HCT116 (cell line): Measurements from ENCODE around the gene TUT4. TPM values are rescaled to one million over a fixed set of nuclear protein-coding genes. Genes with fewer than 3 reads are reported as not detected.

Experiments used
- ATAC-seq: fragments of 200-7000 bp; cut with Tn5 transposase; 2 replicates; pipeline ENCODE4 v1.9.1; 2020; ENCODE audit warnings: mild to moderate bottlenecking, moderate library complexity
- BruUV-seq: library from RNA; stranded (reverse); fragments of 400-500 nt; replicated peaks from 2 replicates; lab custom pipeline; 2021; lab: Mats Ljungman, UMichigan
- CTCF ChIA-PET: fragments of 300-600 bp; sonication (Branson Sonifier 250); formaldehyde crosslinking; loops from one replicate; lab custom pipeline; 2021; ENCODE audit warnings: antibody characterized with exemption; lab: Charles Lee
- POLR2A ChIA-PET: fragments of 300-600, 350-600 bp; sonication (Branson Sonifier 250); formaldehyde crosslinking; loops from one replicate; lab custom pipeline; 2021; ENCODE audit warnings: antibody characterized with exemption; lab: Charles Lee
- RAD21 ChIA-PET, 2 experiments: fragments of 300-600 bp; sonication (Branson Sonifier 250); formaldehyde crosslinking; loops; one replicate each; lab custom pipeline; 2023; ENCODE audit warnings: low total read pairs in 2 of 2; ENCODE audit not compliant: uncharacterized antibody in 2 of 2, unreplicated experiment in 2 of 2, low non-redundant PET in 1 of 2; lab: Charles Lee
- DNase-seq: peaks from one replicate; pipeline ENCODE4 v3.0.0-alpha.2; 2010; ENCODE audit warnings: low read depth, low spot score
- H2AFZ ChIP-seq: fragments of 200-600 bp; shearing (Covaris generic), sonication (generic); 2 replicates; pipeline ENCODE4 v1.6.1; 2017; ENCODE audit warnings: low read depth, mixed run types, mixed read lengths, antibody characterized with exemption, low read length; ENCODE audit not compliant: poor library complexity, severe bottlenecking
- H3K27ac ChIP-seq: 2 replicates; pipeline ENCODE4 v1.5.1; 2012; ENCODE audit warnings: low read depth, low read length
- H3K27me3 ChIP-seq: fragments of 200-600 bp; sonication (generic); 2 replicates; pipeline ENCODE4 v1.6.1; 2016; ENCODE audit warnings: mixed run types, low read length, mixed read lengths; ENCODE audit not compliant: insufficient read depth
- H3K36me3 ChIP-seq, 2 experiments: fragments of 200-500 bp in 1 of 2; fragments of 200-600 bp in 1 of 2; sonication (Bioruptor generic) in 1 of 2; sonication (generic) in 1 of 2; 2 replicates each; pipeline versions ENCODE4 v1.5.1 to v1.6.1; 2014 to 2016; ENCODE audit warnings: low read length in 2 of 2, inconsistent platforms in 1 of 2, mixed read lengths in 1 of 2, mixed run types in 1 of 2; ENCODE audit not compliant: insufficient read depth in 2 of 2, control insufficient read depth in 1 of 2
- H3K4me1 ChIP-seq, 2 experiments: fragments of 200-600 bp in 1 of 2; sonication (generic) in 1 of 2; 2 replicates each; pipeline versions ENCODE4 v1.5.1 to v1.6.1; 2012 to 2017; ENCODE audit warnings: low read length in 2 of 2, inconsistent platforms in 1 of 2, mild to moderate bottlenecking in 1 of 2, mixed read lengths in 1 of 2, mixed run types in 1 of 2, moderate library complexity in 1 of 2; ENCODE audit not compliant: insufficient read depth in 2 of 2, control insufficient read depth in 1 of 2
- H3K4me2 ChIP-seq: fragments of 200-600 bp; sonication (generic); 2 replicates; pipeline ENCODE4 v1.6.1; 2017; ENCODE audit warnings: mixed run types, low read length, mixed read lengths
- H3K4me3 ChIP-seq, 2 experiments: fragments of 200-600 bp in 1 of 2; sonication (generic) in 1 of 2; replicated peaks in 1 of 2; 2 replicates each; pipeline ENCODE4 v1.5.1; 2011 to 2016; ENCODE audit warnings: low read length in 2 of 2, control low read depth in 1 of 2, low read depth in 1 of 2, mild to moderate bottlenecking in 1 of 2, mixed read lengths in 1 of 2, mixed run types in 1 of 2
- H3K79me2 ChIP-seq: fragments of 200-600 bp; sonication (generic); 2 replicates; pipeline ENCODE4 v1.6.1; 2017; ENCODE audit warnings: mild to moderate bottlenecking, mixed run types, low read length, moderate library complexity, mixed read lengths; ENCODE audit not compliant: insufficient read depth
- H3K9ac ChIP-seq: fragments of 200-600 bp; sonication (generic); 2 replicates; pipeline ENCODE4 v1.6.1; 2016; ENCODE audit warnings: low read length, mixed read lengths
- H3K9me2 ChIP-seq: fragments of 200-600 bp; sonication (generic), shearing (Covaris generic); 2 replicates; pipeline ENCODE4 v1.6.1; 2017; ENCODE audit warnings: mixed run types, mild to moderate bottlenecking, moderate library complexity; ENCODE audit not compliant: insufficient read depth
- H3K9me3 ChIP-seq, 2 experiments: fragments of 200-500 bp in 1 of 2; fragments of 200-600 bp in 1 of 2; sonication (Bioruptor generic) in 1 of 2; sonication (generic) in 1 of 2; 2 replicates each; pipeline ENCODE4 v1.6.1; 2014 to 2017; ENCODE audit warnings: low read length in 2 of 2, mixed read lengths in 2 of 2, inconsistent platforms in 1 of 2, low read depth in 1 of 2, mild to moderate bottlenecking in 1 of 2, mixed run types in 1 of 2, moderate library complexity in 1 of 2; ENCODE audit not compliant: control insufficient read depth in 1 of 2, insufficient read depth in 1 of 2
- H4K20me1 ChIP-seq: fragments of 200-600 bp; sonication (generic), shearing (Covaris generic); 2 replicates; pipeline ENCODE4 v1.6.1; 2017; ENCODE audit warnings: mixed run types, mild to moderate bottlenecking, moderate library complexity; ENCODE audit not compliant: insufficient read depth
- CBX3 ChIP-seq: IDR thresholded peaks from 2 replicates; pipeline ENCODE4 v1.6.1; 2012; ENCODE audit warnings: low read depth
- CEBPB ChIP-seq: IDR thresholded peaks from 2 replicates; pipeline ENCODE4 v1.6.1; 2012; ENCODE audit warnings: low read depth
- EGR1 ChIP-seq: IDR thresholded peaks from 2 replicates; pipeline ENCODE4 v1.6.1; 2012; ENCODE audit warnings: low read depth
- ELF1 ChIP-seq: IDR thresholded peaks from 2 replicates; pipeline ENCODE4 v1.6.1; 2012; ENCODE audit warnings: low read depth, borderline replicate concordance
- EZH2 ChIP-seq: fragments of 200-600 bp; sonication (generic); IDR thresholded peaks from 2 replicates; pipeline ENCODE4 v1.6.1; 2017; ENCODE audit warnings: antibody characterized with exemption, mixed run types
- FOSL1 ChIP-seq: IDR thresholded peaks from 2 replicates; pipeline ENCODE4 v1.6.1; 2012; ENCODE audit warnings: low read depth
- JUND ChIP-seq: IDR thresholded peaks from 2 replicates; pipeline ENCODE4 v1.6.1; 2012
- POLR2A ChIP-seq: IDR thresholded peaks from 2 replicates; pipeline ENCODE4 v1.7.0; 2011; ENCODE audit warnings: borderline replicate concordance; ENCODE audit not compliant: insufficient read depth, insufficient read length; ENCODE audit errors: extremely low read depth
- POLR2AphosphoS5 ChIP-seq: IDR thresholded peaks from 2 replicates; pipeline ENCODE4 v1.6.1; 2011; ENCODE audit warnings: mild to moderate bottlenecking, low read depth, low read length, moderate library complexity
- RAD21 ChIP-seq: IDR thresholded peaks from 2 replicates; pipeline ENCODE4 v1.6.1; 2012; ENCODE audit warnings: low read depth, mild to moderate bottlenecking
- SIN3A ChIP-seq: IDR thresholded peaks from 2 replicates; pipeline ENCODE4 v1.6.1; 2012; ENCODE audit warnings: low read depth
- SP1 ChIP-seq: IDR thresholded peaks from 2 replicates; pipeline ENCODE4 v1.6.1; 2012; ENCODE audit warnings: low read depth
- SRF ChIP-seq: IDR thresholded peaks from 2 replicates; pipeline ENCODE4 v1.6.1; 2012; ENCODE audit warnings: low read depth
- TCF7L2 ChIP-seq: IDR thresholded peaks from 2 replicates; pipeline ENCODE4 v1.7.0; 2011; ENCODE audit warnings: borderline replicate concordance, inconsistent platforms; ENCODE audit not compliant: insufficient read depth, insufficient read length; ENCODE audit errors: extremely low read depth
- ZFX ChIP-seq: fragments of 450-650 bp; IDR thresholded peaks from 2 replicates; pipeline ENCODE4 v1.6.1; 2017
- ZNF274 ChIP-seq: fragments of 200-500 bp; sonication (Bioruptor generic); IDR thresholded peaks from 2 replicates; pipeline ENCODE4 v1.6.1; 2014; ENCODE audit warnings: mild to moderate bottlenecking, low read depth, low read length, inconsistent platforms
- intact Hi-C: fragments of 100-400 bp; cut with micrococcal nuclease; formaldehyde crosslinking; loops from 2 replicates; pipeline ENCODE4 v1.10.0; 2022
- total RNA-seq: library from RNA; stranded (reverse); gene quantifications from one replicate; pipeline ENCODE4 v1.2.1, GENCODE V29; 2021; ENCODE audit not compliant: unreplicated experiment
- TF ChIP-seq, protein P1 (sequence below): IDR thresholded peaks from 2 replicates; pipeline ENCODE4 v1.6.1; 2012
- TF ChIP-seq, protein P2 (sequence below): IDR thresholded peaks from 2 replicates; pipeline ENCODE4 v1.6.1; 2012; ENCODE audit warnings: low read depth

TUT4 gene
- total RNA-seq, 1 experiment from 2014 or later, result 50.0 TPM

DNA sequence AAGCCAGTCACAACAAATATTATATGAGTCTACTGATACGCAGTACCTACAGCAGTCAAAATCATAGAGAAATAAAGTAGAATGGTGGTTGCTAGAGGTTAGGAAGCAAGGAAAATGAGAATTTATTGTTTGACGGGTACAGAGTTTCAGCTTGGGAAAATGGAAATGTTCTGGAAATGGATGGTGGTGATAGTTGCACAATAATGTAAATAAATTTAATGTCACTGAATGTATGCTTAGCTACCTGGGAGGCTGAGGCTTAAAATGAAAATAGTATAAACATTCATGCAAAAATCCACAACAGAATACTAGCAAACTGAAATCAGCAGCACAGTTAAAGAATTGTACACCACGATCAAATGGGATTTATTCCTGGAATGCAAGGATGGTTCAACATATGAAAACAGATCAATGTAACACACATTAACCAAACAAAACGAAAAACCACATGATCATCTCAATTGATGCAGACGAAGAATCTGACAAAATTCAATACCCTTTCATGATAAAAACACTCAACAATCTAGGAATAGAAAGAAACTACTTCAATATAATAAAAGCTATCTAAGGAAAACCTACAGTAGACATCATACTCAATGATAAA lies 10.7 kb downstream of the TUT4 start:
- Histone ChIP-seq H3K9ac (no peak overlapping the region), H3K9me3 (peaks cover 0 to 18% of the 10 kb centered on the region in 2 experiments; a peak in 1 of 4 replicates), H3K4me2 (no peak overlapping the region), H3K4me1 (no peaks in the 10 kb centered on the region), H3K36me3 (no peaks in the 10 kb centered on the region), H2AFZ (no peak overlapping the region), H3K27ac (no peak overlapping the region), H4K20me1 (no peaks in the 10 kb centered on the region), H3K4me3 (no peak overlapping the region), H3K27me3 (no peaks in the 10 kb centered on the region), H3K9me2 (no peaks in the 10 kb centered on the region), H3K79me2 (peaks cover 95% of the 10 kb centered on the region)
- CTCF ChIA-PET, result no interaction called here
- intact Hi-C loops, result no loop called here
- POLR2A ChIA-PET, result no interaction called here
- RAD21 ChIA-PET, result no interaction called here
- ATAC-seq, result no peak
- no TSS peak for BruUV-seq
- TF ChIP-seq SRF, result no peak
- TF ChIP-seq CBX3, result peak; percentile 30; the same call in 1 of the 2 replicates
- DNase-seq, result no peak

DNA sequence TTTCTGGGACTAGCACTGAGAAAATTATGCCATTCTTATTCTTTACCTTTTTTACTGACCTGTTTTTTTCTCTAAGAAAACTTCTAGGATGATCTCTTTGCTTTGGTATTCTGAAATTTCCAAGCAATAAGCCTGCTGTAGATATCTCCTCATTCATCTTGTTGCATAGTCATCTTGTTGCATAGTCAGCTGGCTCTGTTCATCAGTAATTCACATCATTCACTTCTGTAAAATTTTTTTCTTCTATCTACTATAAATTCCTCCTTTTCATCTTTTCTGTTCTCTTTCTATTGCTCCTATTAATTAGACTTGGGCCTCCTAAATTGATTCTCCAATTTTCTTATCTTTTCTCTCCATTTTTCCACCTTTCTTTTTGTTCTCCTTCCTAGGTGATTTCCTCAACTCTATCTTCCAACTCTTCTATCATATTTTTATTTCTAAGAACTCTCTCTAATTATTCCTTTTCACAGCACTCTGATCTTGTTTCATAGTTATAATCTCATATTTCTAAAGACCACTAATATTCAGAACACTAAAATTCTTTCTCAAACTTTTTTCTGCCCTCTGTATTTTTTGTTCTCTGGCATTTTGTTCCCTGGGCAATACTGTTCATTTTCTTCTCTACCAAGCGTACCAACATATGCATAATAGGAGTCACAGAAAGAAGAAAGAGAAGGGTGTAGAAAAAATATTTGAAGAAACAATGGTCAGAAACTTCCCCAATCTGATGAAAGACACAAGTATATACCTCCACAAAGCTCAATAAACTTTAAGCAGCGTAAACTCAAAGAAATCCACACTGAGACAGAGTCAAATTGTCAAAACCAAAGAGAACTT lies 17.7 kb downstream of the TUT4 start:
- CTCF ChIA-PET, result no interaction called here
- ATAC-seq (no peak), DNase-seq (no peak)
- Histone ChIP-seq H3K9me2 (no peaks in the 10 kb centered on the region), H3K27ac (no peak overlapping the region), H3K4me2 (no peak overlapping the region), H3K9me3 (no peaks in the 10 kb centered on the region), H3K4me1 (no peaks in the 10 kb centered on the region), H3K27me3 (no peaks in the 10 kb centered on the region), H2AFZ (no peak overlapping the region), H3K79me2 (peaks cover 90% of the 10 kb centered on the region), H4K20me1 (no peaks in the 10 kb centered on the region), H3K4me3 (no peak overlapping the region), H3K9ac (no peak overlapping the region), H3K36me3 (no peaks in the 10 kb centered on the region)
- RAD21 ChIA-PET, result no interaction called here
- TSS peak; percentile 22 for BruUV-seq
- intact Hi-C loops, result no loop called here
- POLR2A ChIA-PET, result no interaction called here
- TF ChIP-seq SP1 (no peak), ZNF274 (no peak), TCF7L2 (no peak), CEBPB (no peak), SIN3A (no peak), POLR2AphosphoS5 (no peak), ELF1 (no peak), FOSL1 (no peak), POLR2A (no peak), ZFX (no peak), SRF (no peak), RAD21 (no peak), JUND (no peak), EGR1 (no peak), EZH2 (no peak), CBX3 (no peak)
- TF ChIP-seq, protein P1, sequence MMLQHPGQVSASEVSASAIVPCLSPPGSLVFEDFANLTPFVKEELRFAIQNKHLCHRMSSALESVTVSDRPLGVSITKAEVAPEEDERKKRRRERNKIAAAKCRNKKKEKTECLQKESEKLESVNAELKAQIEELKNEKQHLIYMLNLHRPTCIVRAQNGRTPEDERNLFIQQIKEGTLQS, result no peak
- TF ChIP-seq, protein P2, sequence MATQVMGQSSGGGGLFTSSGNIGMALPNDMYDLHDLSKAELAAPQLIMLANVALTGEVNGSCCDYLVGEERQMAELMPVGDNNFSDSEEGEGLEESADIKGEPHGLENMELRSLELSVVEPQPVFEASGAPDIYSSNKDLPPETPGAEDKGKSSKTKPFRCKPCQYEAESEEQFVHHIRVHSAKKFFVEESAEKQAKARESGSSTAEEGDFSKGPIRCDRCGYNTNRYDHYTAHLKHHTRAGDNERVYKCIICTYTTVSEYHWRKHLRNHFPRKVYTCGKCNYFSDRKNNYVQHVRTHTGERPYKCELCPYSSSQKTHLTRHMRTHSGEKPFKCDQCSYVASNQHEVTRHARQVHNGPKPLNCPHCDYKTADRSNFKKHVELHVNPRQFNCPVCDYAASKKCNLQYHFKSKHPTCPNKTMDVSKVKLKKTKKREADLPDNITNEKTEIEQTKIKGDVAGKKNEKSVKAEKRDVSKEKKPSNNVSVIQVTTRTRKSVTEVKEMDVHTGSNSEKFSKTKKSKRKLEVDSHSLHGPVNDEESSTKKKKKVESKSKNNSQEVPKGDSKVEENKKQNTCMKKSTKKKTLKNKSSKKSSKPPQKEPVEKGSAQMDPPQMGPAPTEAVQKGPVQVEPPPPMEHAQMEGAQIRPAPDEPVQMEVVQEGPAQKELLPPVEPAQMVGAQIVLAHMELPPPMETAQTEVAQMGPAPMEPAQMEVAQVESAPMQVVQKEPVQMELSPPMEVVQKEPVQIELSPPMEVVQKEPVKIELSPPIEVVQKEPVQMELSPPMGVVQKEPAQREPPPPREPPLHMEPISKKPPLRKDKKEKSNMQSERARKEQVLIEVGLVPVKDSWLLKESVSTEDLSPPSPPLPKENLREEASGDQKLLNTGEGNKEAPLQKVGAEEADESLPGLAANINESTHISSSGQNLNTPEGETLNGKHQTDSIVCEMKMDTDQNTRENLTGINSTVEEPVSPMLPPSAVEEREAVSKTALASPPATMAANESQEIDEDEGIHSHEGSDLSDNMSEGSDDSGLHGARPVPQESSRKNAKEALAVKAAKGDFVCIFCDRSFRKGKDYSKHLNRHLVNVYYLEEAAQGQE, result no peak
